Sigmoid colon (tissue), 3 donors: ENCODE measurements around the gene CTDSPL2.

Source experiments
- POLR2A ChIP-seq, 2 donors: fragments of 450-650 bp; IDR thresholded peaks; one replicate each; pipeline ENCODE4 v1.6.1; 2016; ENCODE audit warnings: antibody characterized with exemption in 2 of 2, mild to moderate bottlenecking in 2 of 2, moderate library complexity in 2 of 2
- TF ChIP-seq, protein P1 (sequence below), 4 experiments: fragments of 450-650 bp in 3 of 4; fragments of 200-600 bp in 1 of 4; IDR thresholded peaks; one replicate each; pipeline ENCODE4 v1.5.1; 2016 to 2019; ENCODE audit warnings: antibody characterized with exemption in 4 of 4, mild to moderate bottlenecking in 3 of 4, moderate library complexity in 2 of 4

DNA sequence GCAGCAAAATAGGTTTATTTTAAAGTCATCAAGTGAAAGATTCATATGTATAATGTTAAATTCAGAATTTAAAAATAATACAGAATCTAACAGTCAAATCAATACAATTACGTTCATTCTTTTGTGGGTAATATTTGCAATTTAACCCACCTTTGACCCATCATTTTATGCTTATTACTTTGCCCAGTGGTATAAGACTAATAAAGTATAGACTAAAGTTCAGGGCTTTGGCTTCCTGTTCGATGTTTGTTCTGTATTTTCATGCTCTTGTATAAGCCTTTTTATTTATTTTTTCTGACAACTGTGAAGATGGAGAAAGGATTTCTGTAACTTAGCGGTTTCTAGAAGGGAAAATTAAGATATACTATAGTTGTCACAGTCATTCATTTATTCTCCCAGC, 65.2 kb downstream of the CTDSPL2 start:
- TF ChIP-seq, protein P1, sequence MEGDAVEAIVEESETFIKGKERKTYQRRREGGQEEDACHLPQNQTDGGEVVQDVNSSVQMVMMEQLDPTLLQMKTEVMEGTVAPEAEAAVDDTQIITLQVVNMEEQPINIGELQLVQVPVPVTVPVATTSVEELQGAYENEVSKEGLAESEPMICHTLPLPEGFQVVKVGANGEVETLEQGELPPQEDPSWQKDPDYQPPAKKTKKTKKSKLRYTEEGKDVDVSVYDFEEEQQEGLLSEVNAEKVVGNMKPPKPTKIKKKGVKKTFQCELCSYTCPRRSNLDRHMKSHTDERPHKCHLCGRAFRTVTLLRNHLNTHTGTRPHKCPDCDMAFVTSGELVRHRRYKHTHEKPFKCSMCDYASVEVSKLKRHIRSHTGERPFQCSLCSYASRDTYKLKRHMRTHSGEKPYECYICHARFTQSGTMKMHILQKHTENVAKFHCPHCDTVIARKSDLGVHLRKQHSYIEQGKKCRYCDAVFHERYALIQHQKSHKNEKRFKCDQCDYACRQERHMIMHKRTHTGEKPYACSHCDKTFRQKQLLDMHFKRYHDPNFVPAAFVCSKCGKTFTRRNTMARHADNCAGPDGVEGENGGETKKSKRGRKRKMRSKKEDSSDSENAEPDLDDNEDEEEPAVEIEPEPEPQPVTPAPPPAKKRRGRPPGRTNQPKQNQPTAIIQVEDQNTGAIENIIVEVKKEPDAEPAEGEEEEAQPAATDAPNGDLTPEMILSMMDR (IDR thresholded peaks at IDR 0.05), result no peak
- no peak for TF ChIP-seq POLR2A (IDR thresholded peaks at IDR 0.05)
